Type B pancreatic cell (in vitro differentiated cells): Measurements from ENCODE around the gene PGAM2. TPM values are rescaled to one million over a fixed set of nuclear protein-coding genes. Genes with fewer than 3 reads are reported as not detected.
A peak's percentile ranks its signal among the peaks of the same experiment; 100 is the strongest.

Source experiments
- DNase-seq: peaks from one replicate; pipeline ENCODE4 v3.0.0; 2021; ENCODE audit warnings: mixed read lengths; ENCODE audit not compliant: unreplicated experiment; ENCODE audit errors: extremely low spot score
- H3K27ac Mint-ChIP-seq: 2 replicates; pipeline ENCODE4 v1.8.0; 2021; ENCODE audit warnings: mild to moderate bottlenecking, mixed read lengths
- H3K27me3 Mint-ChIP-seq: 2 replicates; pipeline ENCODE4 v1.8.0; 2021; ENCODE audit warnings: mixed read lengths
- H3K36me3 Mint-ChIP-seq: 2 replicates; pipeline ENCODE4 v1.8.0; 2021; ENCODE audit warnings: mixed read lengths
- H3K4me1 Mint-ChIP-seq: one replicate; pipeline ENCODE4 v1.8.0; 2021; ENCODE audit warnings: mixed read lengths; ENCODE audit not compliant: unreplicated experiment
- H3K4me3 Mint-ChIP-seq: 2 replicates; pipeline ENCODE4 v1.8.0; 2021; ENCODE audit warnings: mild to moderate bottlenecking, mixed read lengths
- H3K9me3 Mint-ChIP-seq: 2 replicates; pipeline ENCODE4 v1.8.0; 2021; ENCODE audit warnings: mixed read lengths
- total RNA-seq: library from RNA; stranded (reverse); gene quantifications from 2 replicates; pipeline ENCODE4 v1.2.1, GENCODE V29; 2021; ENCODE audit warnings: low replicate concordance
- TF ChIP-seq, protein P1 (sequence below): fragments of 200-600 bp; sonication (generic); conservative IDR thresholded peaks from 2 replicates; pipeline ENCODE4 v1.5.0; 2021; ENCODE audit warnings: antibody characterized with exemption, mild to moderate bottlenecking

Gene PGAM2
- total RNA-seq, 1 donor from 2014 or later = 0.72 TPM

GRCh38 chr7:44046321-44047061, 18.9 kb downstream of the PGAM2 start:
- Mint-ChIP-seq H3K9me3 (no peaks in the 10 kb centered on the region), H3K4me3 (peak overlapping the region; percentile 94), H3K27ac (peak overlapping the region; percentile 72), H3K27me3 (peaks cover 3% of the 10 kb centered on the region), H3K4me1 (peaks cover 27% of the 10 kb centered on the region), H3K36me3 (no peaks in the 10 kb centered on the region)
- no peak for DNase-seq
- TF ChIP-seq, protein P1, sequence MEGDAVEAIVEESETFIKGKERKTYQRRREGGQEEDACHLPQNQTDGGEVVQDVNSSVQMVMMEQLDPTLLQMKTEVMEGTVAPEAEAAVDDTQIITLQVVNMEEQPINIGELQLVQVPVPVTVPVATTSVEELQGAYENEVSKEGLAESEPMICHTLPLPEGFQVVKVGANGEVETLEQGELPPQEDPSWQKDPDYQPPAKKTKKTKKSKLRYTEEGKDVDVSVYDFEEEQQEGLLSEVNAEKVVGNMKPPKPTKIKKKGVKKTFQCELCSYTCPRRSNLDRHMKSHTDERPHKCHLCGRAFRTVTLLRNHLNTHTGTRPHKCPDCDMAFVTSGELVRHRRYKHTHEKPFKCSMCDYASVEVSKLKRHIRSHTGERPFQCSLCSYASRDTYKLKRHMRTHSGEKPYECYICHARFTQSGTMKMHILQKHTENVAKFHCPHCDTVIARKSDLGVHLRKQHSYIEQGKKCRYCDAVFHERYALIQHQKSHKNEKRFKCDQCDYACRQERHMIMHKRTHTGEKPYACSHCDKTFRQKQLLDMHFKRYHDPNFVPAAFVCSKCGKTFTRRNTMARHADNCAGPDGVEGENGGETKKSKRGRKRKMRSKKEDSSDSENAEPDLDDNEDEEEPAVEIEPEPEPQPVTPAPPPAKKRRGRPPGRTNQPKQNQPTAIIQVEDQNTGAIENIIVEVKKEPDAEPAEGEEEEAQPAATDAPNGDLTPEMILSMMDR = no peak

DNA sequence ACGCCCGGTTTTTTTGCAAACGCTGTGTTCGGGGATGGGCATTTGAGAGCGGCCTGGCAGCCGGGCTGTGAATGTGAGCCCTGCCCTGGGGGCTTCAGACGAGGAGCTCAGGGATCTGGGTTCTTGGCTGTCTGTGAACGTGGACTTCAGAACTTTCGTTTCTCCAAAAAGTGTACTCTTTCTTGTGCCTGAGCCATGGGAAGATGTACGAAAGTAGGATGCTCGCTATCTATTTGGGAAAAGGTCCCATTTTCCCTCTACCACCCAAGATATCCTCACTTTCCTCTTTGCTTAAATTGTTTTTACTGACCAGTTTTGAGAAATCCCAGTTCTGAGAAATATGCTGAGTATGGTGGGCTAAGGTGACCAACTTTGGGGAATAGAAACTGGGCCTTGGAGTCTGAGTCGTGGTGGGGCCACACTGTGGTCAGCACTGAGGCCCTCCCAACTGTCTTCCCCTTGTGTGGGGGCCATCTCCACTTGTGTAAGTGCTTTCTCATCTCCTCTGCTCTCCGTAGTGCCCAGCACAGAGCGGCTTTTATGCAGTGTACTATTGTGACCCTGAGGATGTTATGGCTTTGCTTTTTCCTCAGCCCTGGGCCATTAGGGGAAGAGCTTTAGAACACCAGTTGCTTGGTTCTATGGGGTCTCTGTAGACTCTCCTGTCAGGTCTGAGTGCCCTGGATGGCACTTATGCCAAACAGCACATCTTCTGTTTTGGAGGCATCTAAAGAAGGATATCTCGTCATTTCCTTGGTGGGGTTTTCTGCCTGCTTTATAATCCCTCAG, 19.9 kb downstream of the PGAM2 start:
- H3K36me3 Mint-ChIP-seq = no peaks in the 10 kb centered on the region
- peak overlapping the region; percentile 72 for H3K27ac Mint-ChIP-seq
- no peak for DNase-seq
- TF ChIP-seq, protein P1 = no peak
- peaks cover 3% of the 10 kb centered on the region for H3K27me3 Mint-ChIP-seq
- H3K9me3 Mint-ChIP-seq = no peaks in the 10 kb centered on the region
- peaks cover 27% of the 10 kb centered on the region for H3K4me1 Mint-ChIP-seq
- peak overlapping the region; percentile 94 for H3K4me3 Mint-ChIP-seq

- Mint-ChIP-seq H3K27me3 (peaks cover 3% of the 10 kb centered on the region), H3K4me3 (peak within 1 kb of the TSS; percentile 94)
- peak; percentile 93 for DNase-seq
Observed at GRCh38 chr7:44044315-44045225, 20.8 kb downstream of the PGAM2 start, which contains the start of gene DBNL. DBNL (plus strand) TSS chr7:44044702; CDS start chr7:44044738, 36 bp downstream.

DNA sequence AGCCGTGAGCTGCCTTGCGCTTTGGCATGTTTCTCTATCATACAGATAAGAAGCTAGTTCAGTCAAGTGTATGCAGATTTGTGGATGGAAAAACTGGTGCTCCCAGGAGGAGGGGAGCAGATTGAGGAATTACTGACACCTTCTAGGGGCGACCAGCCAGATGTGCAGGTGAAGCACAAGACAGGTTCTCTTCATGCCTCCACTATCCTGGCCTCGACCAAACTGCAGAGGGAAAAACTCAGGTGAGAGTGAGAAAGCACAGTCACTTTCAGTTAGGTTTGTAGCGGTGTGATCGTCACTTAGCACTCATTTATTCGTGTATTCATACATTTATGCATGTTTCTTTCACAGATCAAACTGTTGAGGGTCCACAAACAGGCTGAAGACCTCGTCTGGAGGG, 21.5 kb downstream of the PGAM2 start:
- Mint-ChIP-seq H3K27ac (peak overlapping the region; percentile 84), H3K9me3 (no peaks in the 10 kb centered on the region), H3K27me3 (peaks cover 3% of the 10 kb centered on the region), H3K4me3 (peak overlapping the region; percentile 94), H3K36me3 (no peaks in the 10 kb centered on the region), H3K4me1 (peaks cover 27% of the 10 kb centered on the region)
- DNase-seq = no peak
- TF ChIP-seq, protein P1 = no peak

More at GRCh38 chr7:44044315-44045225, 20.8 kb downstream of the PGAM2 start, which contains the start of gene DBNL:
- peaks cover 27% of the 10 kb centered on the region for H3K4me1 Mint-ChIP-seq
- H3K27ac Mint-ChIP-seq = peak within 1 kb of the TSS; percentile 84
- no peaks in the 10 kb centered on the region for H3K36me3 Mint-ChIP-seq
- TF ChIP-seq, protein P1 = no peak
- H3K9me3 Mint-ChIP-seq = no peaks in the 10 kb centered on the region

DNA sequence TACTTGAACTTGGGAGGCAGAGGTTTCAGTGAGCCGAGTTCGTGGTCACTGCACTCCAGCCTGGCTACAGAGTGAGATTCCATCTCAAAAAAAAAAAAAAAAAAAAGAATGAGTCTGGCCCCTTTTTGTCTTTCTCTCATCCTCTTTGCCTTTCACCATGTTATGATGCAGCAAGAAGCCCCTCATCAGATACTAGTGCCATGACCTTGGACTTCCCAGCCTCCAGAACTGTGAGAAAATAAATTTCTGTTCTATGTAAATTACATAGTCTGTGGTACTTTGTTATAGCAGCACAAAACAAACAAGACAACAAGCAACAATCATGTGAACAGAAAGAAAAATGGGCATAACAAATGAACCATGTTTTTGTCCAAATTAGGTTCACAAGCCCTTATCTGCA, 23.1 kb downstream of the PGAM2 start:
- Mint-ChIP-seq H3K27ac (no peak overlapping the region), H3K4me1 (peaks cover 24% of the 10 kb centered on the region), H3K9me3 (no peaks in the 10 kb centered on the region), H3K36me3 (no peaks in the 10 kb centered on the region), H3K27me3 (peaks cover 3% of the 10 kb centered on the region), H3K4me3 (peak overlapping the region; percentile 71)
- no peak for DNase-seq
- TF ChIP-seq, protein P1 = no peak
